ENCODE data around the gene DDX51.
A peak's percentile ranks its signal among the peaks of the same experiment; 100 is the strongest.

Gene DDX51

GRCh38 chr12:132188451-132188901, 44.4 kb upstream of the DDX51 start:
- no peak for TF ChIP-seq CTCF (conservative IDR thresholded peaks at IDR 0.05; ENCODE audit: low read length)
- no peak for TF ChIP-seq EZH2phosphoT487 (IDR thresholded peaks at IDR 0.05; ENCODE audit: borderline replicate concordance)
- Histone ChIP-seq H3K27me3 (ENCODE audit: insufficient read depth, low read length, poor library complexity, severe bottlenecking) (no peaks in the 10 kb centered on the region), H2AFZ (ENCODE audit: low read length) (no peak overlapping the region), H3K4me3 (ENCODE audit: low read length, poor library complexity, severe bottlenecking) (peak overlapping the region; percentile 76), H3K9ac (ENCODE audit: low read depth, low read length, poor library complexity, severe bottlenecking) (peak overlapping the region; percentile 62), H3K9me2 (replicated peaks; ENCODE audit: low read depth, low read length) (no peaks in the 10 kb centered on the region), H3K79me2 (ENCODE audit: insufficient read depth, low read length) (no peaks in the 10 kb centered on the region), H4K20me1 (ENCODE audit: insufficient read depth, low read length, poor library complexity, severe bottlenecking) (no peaks in the 10 kb centered on the region), H3K9me3 (ENCODE audit: insufficient read depth, low read depth, low read length) (no peaks in the 10 kb centered on the region), H3K4me2 (ENCODE audit: low read depth, low read length, poor library complexity, severe bottlenecking) (peak overlapping the region; percentile 90), H3K4me1 (ENCODE audit: insufficient read depth, low read length, poor library complexity, severe bottlenecking) (peaks cover 40% of the 10 kb centered on the region), H3K36me3 (ENCODE audit: insufficient read depth, low read length) (no peaks in the 10 kb centered on the region), H3F3A (ENCODE audit: low read depth) (no peaks in the 10 kb centered on the region)

- peak overlapping the region; percentile 76 for H3K4me3 ChIP-seq (ENCODE audit: low read length, poor library complexity, severe bottlenecking)
- peaks cover 40% of the 10 kb centered on the region for H3K4me1 ChIP-seq (ENCODE audit: insufficient read depth, low read length, poor library complexity, severe bottlenecking)
- no peak overlapping the region for H3K9ac ChIP-seq (ENCODE audit: low read depth, low read length, poor library complexity, severe bottlenecking)
- no peaks in the 10 kb centered on the region for H3F3A ChIP-seq (ENCODE audit: low read depth)
- H4K20me1 ChIP-seq (ENCODE audit: insufficient read depth, low read length, poor library complexity, severe bottlenecking): no peaks in the 10 kb centered on the region
- peak overlapping the region; percentile 90 for H3K4me2 ChIP-seq (ENCODE audit: low read depth, low read length, poor library complexity, severe bottlenecking)
- TF ChIP-seq CTCF (conservative IDR thresholded peaks at IDR 0.05; ENCODE audit: low read length) (no peak), EZH2phosphoT487 (IDR thresholded peaks at IDR 0.05; ENCODE audit: borderline replicate concordance) (no peak)
- no peaks in the 10 kb centered on the region for H3K9me3 ChIP-seq (ENCODE audit: insufficient read depth, low read depth, low read length)
- no peak overlapping the region for H2AFZ ChIP-seq (ENCODE audit: low read length)
- H3K27me3 ChIP-seq (ENCODE audit: insufficient read depth, low read length, poor library complexity, severe bottlenecking): no peaks in the 10 kb centered on the region
- H3K36me3 ChIP-seq (ENCODE audit: insufficient read depth, low read length): no peaks in the 10 kb centered on the region
- no peaks in the 10 kb centered on the region for H3K9me2 ChIP-seq (replicated peaks; ENCODE audit: low read depth, low read length)
- no peaks in the 10 kb centered on the region for H3K79me2 ChIP-seq (ENCODE audit: insufficient read depth, low read length)
Measured at GRCh38 chr12:132187646-132188450, 43.7 kb upstream of the DDX51 start.

GRCh38 chr12:132186857-132187620, 42.9 kb upstream of the DDX51 start:
- H3K79me2 ChIP-seq (ENCODE audit: insufficient read depth, low read length): no peaks in the 10 kb centered on the region
- H3K4me2 ChIP-seq (ENCODE audit: low read depth, low read length, poor library complexity, severe bottlenecking): peak overlapping the region; percentile 90
- peak overlapping the region; percentile 69 for H2AFZ ChIP-seq (ENCODE audit: low read length)
- H3F3A ChIP-seq (ENCODE audit: low read depth): no peaks in the 10 kb centered on the region
- no peaks in the 10 kb centered on the region for H3K9me2 ChIP-seq (replicated peaks; ENCODE audit: low read depth, low read length)
- H4K20me1 ChIP-seq (ENCODE audit: insufficient read depth, low read length, poor library complexity, severe bottlenecking): no peaks in the 10 kb centered on the region
- H3K9ac ChIP-seq (ENCODE audit: low read depth, low read length, poor library complexity, severe bottlenecking): peak overlapping the region; percentile 69
- no peaks in the 10 kb centered on the region for H3K9me3 ChIP-seq (ENCODE audit: insufficient read depth, low read depth, low read length)
- no peaks in the 10 kb centered on the region for H3K27me3 ChIP-seq (ENCODE audit: insufficient read depth, low read length, poor library complexity, severe bottlenecking)
- peaks cover 40% of the 10 kb centered on the region for H3K4me1 ChIP-seq (ENCODE audit: insufficient read depth, low read length, poor library complexity, severe bottlenecking)
- TF ChIP-seq EZH2phosphoT487 (IDR thresholded peaks at IDR 0.05; ENCODE audit: borderline replicate concordance) (no peak), CTCF (conservative IDR thresholded peaks at IDR 0.05; ENCODE audit: low read length) (no peak; the same call in 1 of the 2 replicates)
- no peaks in the 10 kb centered on the region for H3K36me3 ChIP-seq (ENCODE audit: insufficient read depth, low read length)
- H3K4me3 ChIP-seq (ENCODE audit: low read length, poor library complexity, severe bottlenecking): peak overlapping the region; percentile 71
